IMR-90 (cell line): ENCODE measurements around the gene KPNA5. TPM values are rescaled to one million over a fixed set of nuclear protein-coding genes. Genes with fewer than 3 reads are reported as not detected.

Source experiments
- ATAC-seq: fragments of 200-7000 bp; cut with Tn5 transposase; 2 replicates; pipeline ENCODE4 v1.9.1; 2020; ENCODE audit warnings: low read depth, mild to moderate bottlenecking, moderate library complexity
- BruUV-seq: library from RNA; stranded (reverse); fragments of 400-500 nt; replicated peaks from 2 replicates; lab custom pipeline; 2021; lab: Mats Ljungman, UMichigan
- CTCF ChIA-PET: fragments of 300-600 bp; formaldehyde crosslinking; extraction: SDS; loops from one replicate; lab custom pipeline; 2021; ENCODE audit warnings: antibody characterized with exemption; lab: Yijun Ruan, JAX
- POLR2A ChIA-PET: fragments of 300-600 bp; sonication (Branson Sonifier 250); formaldehyde crosslinking; loops from one replicate; lab custom pipeline; 2022; ENCODE audit warnings: antibody characterized with exemption; ENCODE audit not compliant: unreplicated experiment; lab: Charles Lee
- DNase-seq: peaks from one replicate; pipeline ENCODE4 v3.0.0; 2013
- H2AFZ ChIP-seq: replicated peaks from 2 replicates; pipeline ENCODE3; 2013; ENCODE audit warnings: low read length, mild to moderate bottlenecking; ENCODE audit not compliant: poor library complexity
- H2AK5ac ChIP-seq: 2 replicates; pipeline ENCODE4 v1.6.1; 2013; ENCODE audit warnings: low read depth, low read length, inconsistent platforms
- H2AK9ac ChIP-seq: replicated peaks from 2 replicates; pipeline ENCODE3; 2013; ENCODE audit warnings: mild to moderate bottlenecking, low read depth, low read length, moderate library complexity; ENCODE audit not compliant: poor library complexity
- H2BK120ac ChIP-seq: 2 replicates; pipeline ENCODE4 v1.6.1; 2013; ENCODE audit warnings: low read depth, low read length, inconsistent platforms
- H2BK15ac ChIP-seq: 3 replicates; pipeline ENCODE4 v1.6.1; 2013; ENCODE audit warnings: low read depth, low read length, inconsistent platforms
- H2BK20ac ChIP-seq: 2 replicates; pipeline ENCODE4 v1.6.1; 2013; ENCODE audit warnings: low read depth, mild to moderate bottlenecking, inconsistent platforms, low read length, moderate library complexity
- H2BK5ac ChIP-seq: 2 replicates; pipeline ENCODE4 v1.6.1; 2013; ENCODE audit warnings: mild to moderate bottlenecking, low read depth, low read length, inconsistent platforms; ENCODE audit not compliant: poor library complexity, severe bottlenecking
- H3K14ac ChIP-seq: replicated peaks from 2 replicates; pipeline ENCODE4 v1.6.1; 2013; ENCODE audit warnings: low read depth, low read length, inconsistent platforms
- H3K18ac ChIP-seq: 2 replicates; pipeline ENCODE4 v1.6.1; 2013; ENCODE audit warnings: low read depth, low read length, control low read depth
- H3K23ac ChIP-seq: 2 replicates; pipeline ENCODE4 v1.6.1; 2013; ENCODE audit warnings: low read depth, low read length, inconsistent platforms
- H3K27ac ChIP-seq: 2 replicates; pipeline ENCODE4 v1.5.1; 2013; ENCODE audit warnings: mild to moderate bottlenecking, control low read depth, low read length; ENCODE audit not compliant: insufficient read depth
- H3K27me3 ChIP-seq: 2 replicates; pipeline ENCODE4 v1.6.1; 2013; ENCODE audit warnings: low read length; ENCODE audit not compliant: control insufficient read depth, insufficient read depth
- H3K36me3 ChIP-seq: 2 replicates; pipeline ENCODE4 v1.6.1; 2013; ENCODE audit warnings: low read length, mixed read lengths; ENCODE audit not compliant: control insufficient read depth, insufficient read depth
- H3K4ac ChIP-seq: 2 replicates; pipeline ENCODE4 v1.6.1; 2013; ENCODE audit warnings: low read depth, low read length, inconsistent platforms
- H3K4me1 ChIP-seq: 2 replicates; pipeline ENCODE4 v1.6.1; 2013; ENCODE audit warnings: low read length, mixed read lengths; ENCODE audit not compliant: control insufficient read depth, insufficient read depth
- H3K4me2 ChIP-seq: 2 replicates; pipeline ENCODE4 v1.6.1; 2013; ENCODE audit warnings: low read depth, mild to moderate bottlenecking, control low read depth, low read length, moderate library complexity
- H3K4me3 ChIP-seq: 2 replicates; pipeline ENCODE4 v1.5.1; 2013; ENCODE audit warnings: low read depth, mild to moderate bottlenecking, control low read depth, low read length, moderate library complexity; ENCODE audit not compliant: insufficient read depth
- H3K56ac ChIP-seq: 2 replicates; pipeline ENCODE4 v1.6.1; 2013; ENCODE audit warnings: low read length, inconsistent platforms; ENCODE audit not compliant: insufficient read depth; ENCODE audit errors: extremely low read depth
- H3K79me1 ChIP-seq, 2 experiments: 2 replicates each; pipeline ENCODE4 v1.6.1; 2013; ENCODE audit warnings: low read length in 2 of 2, inconsistent platforms in 1 of 2, low read depth in 1 of 2
- H3K9ac ChIP-seq: 2 replicates; pipeline ENCODE4 v1.6.1; 2013; ENCODE audit warnings: low read depth, low read length, control low read depth
- H3K9me1 ChIP-seq: 2 replicates; pipeline ENCODE4 v1.6.1; 2013; ENCODE audit warnings: low read length, inconsistent platforms; ENCODE audit not compliant: insufficient read depth
- H3K9me3 ChIP-seq: 2 replicates; pipeline ENCODE4 v1.6.1; 2013; ENCODE audit warnings: low read length; ENCODE audit not compliant: control insufficient read depth, insufficient read depth
- H4K20me1 ChIP-seq: 2 replicates; pipeline ENCODE4 v1.6.1; 2013; ENCODE audit warnings: low read length, inconsistent platforms; ENCODE audit not compliant: insufficient read depth
- H4K5ac ChIP-seq: 2 replicates; pipeline ENCODE4 v1.6.1; 2013; ENCODE audit warnings: mild to moderate bottlenecking, low read depth, low read length, control low read depth
- H4K8ac ChIP-seq, 2 experiments: 2 replicates each; pipeline ENCODE4 v1.6.1; 2013; ENCODE audit warnings: low read depth in 2 of 2, low read length in 2 of 2, control low read depth in 1 of 2, inconsistent platforms in 1 of 2
- H4K91ac ChIP-seq: 2 replicates; pipeline ENCODE4 v1.6.1; 2013; ENCODE audit warnings: low read depth, low read length, inconsistent platforms; ENCODE audit not compliant: insufficient read depth
- BHLHE40 ChIP-seq: fragments of 150-350 bp; IDR thresholded peaks from 2 replicates; pipeline ENCODE4 v1.6.1; 2016; ENCODE audit warnings: mild to moderate bottlenecking, low read depth, low read length
- CEBPB ChIP-seq: IDR thresholded peaks from 2 replicates; pipeline ENCODE4 v1.6.1; 2012; ENCODE audit warnings: low read depth, low read length, improper control_type of control experiment
- CHD1 ChIP-seq: IDR thresholded peaks from 2 replicates; pipeline ENCODE4 v1.6.1; 2012; ENCODE audit warnings: low read depth, low read length, improper control_type of control experiment
- CTCF ChIP-seq: conservative IDR thresholded peaks from 2 replicates; pipeline ENCODE4 v1.5.1; 2012; ENCODE audit warnings: mild to moderate bottlenecking, low read depth, low read length, improper control_type of control experiment
- ELK1 ChIP-seq: fragments of 150-350 bp; IDR thresholded peaks from 2 replicates; pipeline ENCODE4 v1.6.1; 2016; ENCODE audit warnings: low read depth, mild to moderate bottlenecking, low read length, moderate library complexity, borderline replicate concordance
- FOS ChIP-seq: fragments of 150-350 bp; IDR thresholded peaks from 2 replicates; pipeline ENCODE4 v1.6.1; 2016; ENCODE audit warnings: low read depth, low read length
- MAFK ChIP-seq: IDR thresholded peaks from 2 replicates; pipeline ENCODE4 v1.6.1; 2012; ENCODE audit warnings: low read depth, low read length, improper control_type of control experiment
- MAZ ChIP-seq: IDR thresholded peaks from 2 replicates; pipeline ENCODE4 v1.6.1; 2012; ENCODE audit warnings: low read depth, mild to moderate bottlenecking, low read length, improper control_type of control experiment, moderate library complexity, borderline replicate concordance
- MXI1 ChIP-seq: IDR thresholded peaks from 2 replicates; pipeline ENCODE4 v1.6.1; 2012; ENCODE audit warnings: low read depth, mild to moderate bottlenecking, low read length, moderate library complexity, borderline replicate concordance
- NFE2L2 ChIP-seq: fragments of 150-350 bp; IDR thresholded peaks from 2 replicates; pipeline ENCODE4 v1.6.1; 2016; ENCODE audit warnings: low read depth, mild to moderate bottlenecking, low read length
- POLR2A ChIP-seq: IDR thresholded peaks from 2 replicates; pipeline ENCODE4 v1.6.1; 2012; ENCODE audit warnings: mild to moderate bottlenecking, low read depth, low read length
- RAD21 ChIP-seq: IDR thresholded peaks from 2 replicates; pipeline ENCODE4 v1.6.1; 2012; ENCODE audit warnings: low read length, improper control_type of control experiment
- RCOR1 ChIP-seq: IDR thresholded peaks from 2 replicates; pipeline ENCODE4 v1.6.1; 2012; ENCODE audit warnings: mild to moderate bottlenecking, low read length, improper control_type of control experiment; ENCODE audit not compliant: insufficient replicate concordance
- RFX5 ChIP-seq: IDR thresholded peaks from 2 replicates; pipeline ENCODE4 v1.8.0; 2012; ENCODE audit warnings: low read depth, mild to moderate bottlenecking, low read length, moderate library complexity
- SMC3 ChIP-seq: fragments of 150-350 bp; IDR thresholded peaks from 2 replicates; pipeline ENCODE4 v1.6.1; 2016; ENCODE audit warnings: low read depth, mild to moderate bottlenecking, antibody characterized with exemption, low read length, moderate library complexity
- USF2 ChIP-seq: fragments of 150-350 bp; IDR thresholded peaks from 2 replicates; pipeline ENCODE4 v1.6.1; 2017; ENCODE audit warnings: mild to moderate bottlenecking, antibody characterized with exemption, low read length, low read depth
- WGBS, 2 experiments: methylation state at CpG; one replicate each; pipeline versions ENCODE4 v1.1.5 to v1.1.7; 2013; ENCODE audit warnings: missing lambda C conversion rate in 2 of 2; ENCODE audit not compliant: insufficient read length in 1 of 2; ENCODE audit errors: extremely low coverage in 2 of 2; 5-methylcytosine and 5-hydroxymethylcytosine counted together
- dilution Hi-C: fragments of 300-500 bp; cut with HindIII; formaldehyde crosslinking; loops from one replicate; pipeline ENCODE4 v1.14.3; 2018; ENCODE audit warnings: low sequenced_read_pairs; ENCODE audit not compliant: unreplicated experiment
- in situ Hi-C: fragments of 300-500 bp; cut with MboI; formaldehyde crosslinking; loops from 3 replicates; pipeline ENCODE4 v1.14.3; 2019; ENCODE audit warnings: low sequenced_read_pairs, inconsistent platforms, mixed read lengths
- intact Hi-C: fragments of 100-400 bp; cut with micrococcal nuclease; formaldehyde crosslinking; loops from 2 replicates; pipeline ENCODE4 v1.10.0; 2022
- polyA plus RNA-seq, 3 experiments: library from polyadenylated mRNA; depleted of rRNA; stranded (reverse); fragments of >200 nt; gene quantifications; 2 replicates each; pipeline ENCODE4 v1.2.3, GENCODE V29; 2012; ENCODE audit warnings: low replicate concordance in 1 of 3
- total RNA-seq: library from RNA; depleted of rRNA; stranded (reverse); fragments of >200 nt; gene quantifications from 2 replicates; pipeline ENCODE4 v1.2.3, GENCODE V29; 2012

The KPNA5 gene
- total and polyA plus RNA-seq, 2 of the 4 experiments (the other 2 are of a cell fraction) = 2.2 to 5.9 TPM

- H2BK15ac ChIP-seq = no peak overlapping the region
- no peak overlapping the region for H4K8ac ChIP-seq
- no CpG with 5 or more reads among the region's 1 CpG for WGBS, 2 experiments
- DNase-seq (no peak), ATAC-seq (no peak)
- ChIA-PET POLR2A (no interaction called here), CTCF (no interaction called here)
- peaks cover 2% of the 10 kb centered on the region; the same call in 1 of the 2 replicates for H3K9me3 ChIP-seq
- H3K9me1 ChIP-seq = no peaks in the 10 kb centered on the region
- no peak overlapping the region for H2AK9ac ChIP-seq
- H3K27ac ChIP-seq = no peak overlapping the region
- H3K4me1 ChIP-seq = no peaks in the 10 kb centered on the region
- intact Hi-C loops (no loop called here), dilution Hi-C loops (no loop called here), in situ Hi-C loops (no loop called here)
- no peak overlapping the region for H3K14ac ChIP-seq
- H3K36me3 ChIP-seq = no peaks in the 10 kb centered on the region
- H2AK5ac ChIP-seq = no peak overlapping the region
- H3K27me3 ChIP-seq = no peaks in the 10 kb centered on the region
- no peak overlapping the region for H4K91ac ChIP-seq
- no peak overlapping the region for H3K23ac ChIP-seq
- no peak overlapping the region for H2AFZ ChIP-seq
- no peak overlapping the region for H2BK5ac ChIP-seq
- no peak overlapping the region for H3K4ac ChIP-seq
- no peak overlapping the region for H3K4me2 ChIP-seq
- no peak overlapping the region for H2BK120ac ChIP-seq
- H4K5ac ChIP-seq = no peak overlapping the region
- no peaks in the 10 kb centered on the region for H4K20me1 ChIP-seq
- H3K9ac ChIP-seq = no peak overlapping the region
- BruUV-seq = no TSS peak
- H3K79me1 ChIP-seq = no peaks in the 10 kb centered on the region
- no peak overlapping the region for H2BK20ac ChIP-seq
- no peak for TF ChIP-seq POLR2A
- TF ChIP-seq BHLHE40 = no peak
- no peak for TF ChIP-seq MAZ
- TF ChIP-seq MAFK = no peak
- TF ChIP-seq RFX5 = no peak
- TF ChIP-seq MXI1 = no peak
- no peak for TF ChIP-seq CHD1
- no peak for TF ChIP-seq ELK1
- TF ChIP-seq USF2 = no peak
- TF ChIP-seq CTCF = no peak
- TF ChIP-seq NFE2L2 = no peak
- no peak for TF ChIP-seq FOS
- no peak for TF ChIP-seq CEBPB
- no peak for TF ChIP-seq RCOR1
- no peak for TF ChIP-seq SMC3
- TF ChIP-seq RAD21 = no peak
- H3K18ac ChIP-seq = no peak overlapping the region
- H3K56ac ChIP-seq = no peak overlapping the region
- no peak overlapping the region for H3K4me3 ChIP-seq
Measured at GRCh38 chr6:116741571-116741970, 60.6 kb downstream of the KPNA5 start.
